ENCODE measurements around the gene LRCH3.

LRCH3 gene

GRCh38 chr3:197791113-197791891 is at the start of gene LRCH3:
LRCH3 (plus strand) TSS chr3:197791254; CDS start chr3:197791279, 25 bp downstream.
- Histone ChIP-seq H3K4me3 (peak within 1 kb of the TSS; percentile 82 to 96 (median 90)), H3K27ac (peak within 1 kb of the TSS; percentile 93 to 100 (median 97))

- Histone ChIP-seq H3K4me3 (no peak overlapping the region), H3K27ac (no peak overlapping the region)
Measured at GRCh38 chr3:197742787-197743186, 48.3 kb upstream of the LRCH3 start.

GRCh38 chr3:197746209-197746608 is 44.8 kb upstream of the LRCH3 start:
- no peak overlapping the region for H3K4me3 ChIP-seq
- H3K27ac ChIP-seq = no peak overlapping the region

- H3K27ac ChIP-seq = no peak overlapping the region
- no peak overlapping the region for H3K4me3 ChIP-seq
Measured at GRCh38 chr3:197746801-197747237, 44.2 kb upstream of the LRCH3 start.

- peak overlapping the region; percentile 63 to 96 (median 89) for H3K4me3 ChIP-seq
- H3K27ac ChIP-seq = peak overlapping the region in 18 of 21 experiments; percentile 42 to 99 (median 94)
Measured at GRCh38 chr3:197748597-197749314, 42.3 kb upstream of the LRCH3 start.

- H3K27ac ChIP-seq = peak overlapping the region in 19 of 21 experiments; percentile 42 to 99 (median 94)
Measured at GRCh38 chr3:197749315-197749600, 41.8 kb upstream of the LRCH3 start.

GRCh38 chr3:197749601-197750395 is 41.3 kb upstream of the LRCH3 start, which contains the start of gene FYTTD1:
FYTTD1 (plus strand) TSS chr3:197749883; CDS start chr3:197749972, 89 bp downstream.
- Histone ChIP-seq H3K27ac (peak within 1 kb of the TSS; percentile 78 to 99 (median 94)), H3K4me3 (peak within 1 kb of the TSS; percentile 63 to 96 (median 89))

More at GRCh38 chr3:197749315-197749600, 41.8 kb upstream of the LRCH3 start:
- peak overlapping the region; percentile 63 to 96 (median 89) for H3K4me3 ChIP-seq

- H3K27ac ChIP-seq = peak overlapping the region; percentile 78 to 99 (median 94)
- H3K4me3 ChIP-seq = peak overlapping the region; percentile 63 to 96 (median 89)
Measured at GRCh38 chr3:197750396-197750831, 40.6 kb upstream of the LRCH3 start.

- peak overlapping the region; percentile 63 to 96 (median 89) for H3K4me3 ChIP-seq
- H3K27ac ChIP-seq = peak overlapping the region; percentile 78 to 99 (median 94)
Measured at GRCh38 chr3:197750858-197751737, 40.0 kb upstream of the LRCH3 start.

GRCh38 chr3:197752107-197752506 is 38.9 kb upstream of the LRCH3 start:
- H3K27ac ChIP-seq = peak overlapping the region in 6 of 21 experiments; percentile 93 to 99 (median 95)
- H3K4me3 ChIP-seq = peak overlapping the region in 2 of 7 experiments; percentile 94 to 96

GRCh38 chr3:197753263-197753662 is 37.8 kb upstream of the LRCH3 start:
- no peak overlapping the region for H3K27ac ChIP-seq

GRCh38 chr3:197756704-197757103 is 34.4 kb upstream of the LRCH3 start:
- no peak overlapping the region for H3K27ac ChIP-seq
- H3K4me3 ChIP-seq = no peak overlapping the region

More at GRCh38 chr3:197753263-197753662, 37.8 kb upstream of the LRCH3 start:
- no peak overlapping the region for H3K4me3 ChIP-seq

GRCh38 chr3:197758512-197758911 is 32.5 kb upstream of the LRCH3 start:
- no peak overlapping the region for H3K27ac ChIP-seq
- H3K4me3 ChIP-seq = no peak overlapping the region

GRCh38 chr3:197761784-197762183 is 29.3 kb upstream of the LRCH3 start:
- no peak overlapping the region for H3K4me3 ChIP-seq
- no peak overlapping the region for H3K27ac ChIP-seq

- Histone ChIP-seq H3K4me3 (no peak overlapping the region), H3K27ac (no peak overlapping the region)
Measured at GRCh38 chr3:197775317-197775716, 15.7 kb upstream of the LRCH3 start.

GRCh38 chr3:197782230-197782629 is 8.8 kb upstream of the LRCH3 start:
- Histone ChIP-seq H3K27ac (no peak overlapping the region), H3K4me3 (no peak overlapping the region)

GRCh38 chr3:197784019-197784585 is 7.0 kb upstream of the LRCH3 start:
- no peak overlapping the region for H3K4me3 ChIP-seq
- no peak overlapping the region for H3K27ac ChIP-seq

- H3K27ac ChIP-seq = peak overlapping the region in 1 of 21 experiments; percentile 17
- H3K4me3 ChIP-seq = no peak overlapping the region
Measured at GRCh38 chr3:197787412-197787811, 3.6 kb upstream of the LRCH3 start.

All from skin epidermis (tissue), 12 donors.